WTC11 (cell line): Measurements from ENCODE around the gene UBE2J1. TPM values are rescaled to one million over a fixed set of nuclear protein-coding genes. Genes with fewer than 3 reads are reported as not detected.

Experiments used
- ATAC-seq: fragments of 200-7000 bp; cut with Tn5 transposase; 2 replicates; pipeline ENCODE4 v1.10.0; 2021; ENCODE audit warnings: mild to moderate bottlenecking, moderate library complexity
- CTCF ChIA-PET: fragments of 300-600 bp; sonication (Branson Sonifier 250); formaldehyde crosslinking; loops from one replicate; lab custom pipeline; 2021; ENCODE audit warnings: antibody characterized with exemption; lab: Charles Lee
- POLR2A ChIA-PET: fragments of 350-600 bp; sonication (Branson Sonifier 250); formaldehyde crosslinking; loops from one replicate; lab custom pipeline; 2021; ENCODE audit warnings: antibody characterized with exemption; lab: Charles Lee
- DNase-seq: peaks from one replicate; pipeline ENCODE4 v3.0.0; 2021; ENCODE audit warnings: low spot score
- H3K27ac Mint-ChIP-seq: 2 replicates; pipeline ENCODE4 v1.8.0; 2021; ENCODE audit warnings: mixed read lengths
- H3K27me3 Mint-ChIP-seq: 2 replicates; pipeline ENCODE4 v1.8.0; 2021; ENCODE audit warnings: low read depth, mild to moderate bottlenecking, moderate library complexity, mixed read lengths
- H3K36me3 Mint-ChIP-seq: 2 replicates; pipeline ENCODE4 v1.8.0; 2021; ENCODE audit warnings: mixed read lengths
- H3K4me1 Mint-ChIP-seq: 2 replicates; pipeline ENCODE4 v1.8.0; 2022; ENCODE audit warnings: mixed read lengths
- H3K4me3 Mint-ChIP-seq: 2 replicates; pipeline ENCODE4 v1.8.0; 2021; ENCODE audit warnings: mild to moderate bottlenecking, moderate library complexity, mixed read lengths
- H3K9me3 Mint-ChIP-seq: 2 replicates; pipeline ENCODE4 v1.8.0; 2021; ENCODE audit warnings: mixed read lengths
- ATF1 ChIP-seq: sonication (generic); formaldehyde crosslinking; IDR thresholded peaks from 2 replicates; pipeline ENCODE4 v1.8.1; 2023; ENCODE audit warnings: mild to moderate bottlenecking, moderate library complexity, missing genetic modification reagents
- ATF3 ChIP-seq: sonication (generic); formaldehyde crosslinking; conservative IDR thresholded peaks from 2 replicates; pipeline ENCODE4 v1.8.1; 2022; ENCODE audit warnings: mild to moderate bottlenecking, missing genetic modification reagents
- CREB1 ChIP-seq: sonication (generic); formaldehyde crosslinking; IDR thresholded peaks from 2 replicates; pipeline ENCODE4 v1.8.0; 2023; ENCODE audit warnings: mild to moderate bottlenecking, missing genetic modification reagents
- CTCF ChIP-seq: fragments of 200-600 bp; IDR thresholded peaks from 2 replicates; pipeline ENCODE4 v1.8.0; 2022; ENCODE audit warnings: antibody characterized with exemption
- E2F1 ChIP-seq: sonication (generic); formaldehyde crosslinking; IDR thresholded peaks from 2 replicates; pipeline ENCODE4 v1.8.0; 2022; ENCODE audit warnings: mild to moderate bottlenecking, missing genetic modification reagents
- GTF2I ChIP-seq: fragments of 250-450 bp; sonication (Bioruptor Pico); conservative IDR thresholded peaks from 2 replicates; pipeline ENCODE4 v1.4.0; 2021; ENCODE audit warnings: mild to moderate bottlenecking
- HMGA2 ChIP-seq: fragments of 250-450 bp; sonication (Bioruptor Pico); IDR thresholded peaks from 2 replicates; pipeline ENCODE4 v1.4.0; 2021; ENCODE audit warnings: mild to moderate bottlenecking, moderate library complexity
- MAX ChIP-seq: sonication (generic); formaldehyde crosslinking; IDR thresholded peaks from 2 replicates; pipeline ENCODE4 v1.8.0; 2022; ENCODE audit warnings: mild to moderate bottlenecking, missing genetic modification reagents
- MXD4 ChIP-seq: fragments of 250-450 bp; sonication (Bioruptor Pico); IDR thresholded peaks from 2 replicates; pipeline ENCODE4 v1.8.0; 2021; ENCODE audit warnings: mild to moderate bottlenecking, moderate library complexity, borderline replicate concordance
- NR2C2 ChIP-seq: sonication (generic); formaldehyde crosslinking; IDR thresholded peaks from 2 replicates; pipeline ENCODE4 v1.8.0; 2022; ENCODE audit warnings: mild to moderate bottlenecking, missing genetic modification reagents
- OVOL2 ChIP-seq: fragments of 250-450 bp; sonication (Bioruptor Pico); IDR thresholded peaks from 2 replicates; pipeline ENCODE4 v1.9.0; 2021; ENCODE audit warnings: mild to moderate bottlenecking, borderline replicate concordance
- RORB ChIP-seq: fragments of 250-450 bp; sonication (Bioruptor Pico); IDR thresholded peaks from 2 replicates; pipeline ENCODE4 v1.9.0; 2021; ENCODE audit warnings: mild to moderate bottlenecking
- SMAD3 ChIP-seq: sonication (generic); formaldehyde crosslinking; IDR thresholded peaks from 2 replicates; pipeline ENCODE4 v1.8.0; 2022; ENCODE audit warnings: missing genetic modification reagents, mild to moderate bottlenecking, borderline replicate concordance
- SP1 ChIP-seq: sonication (generic); formaldehyde crosslinking; conservative IDR thresholded peaks from 2 replicates; pipeline ENCODE4 v1.8.1; 2022; ENCODE audit warnings: missing genetic modification reagents
- ZNF425 ChIP-seq: fragments of 250-450 bp; sonication (Bioruptor Pico); conservative IDR thresholded peaks from 2 replicates; pipeline ENCODE4 v1.9.0; 2021; ENCODE audit warnings: mild to moderate bottlenecking
- ZNF512 ChIP-seq: sonication (generic); formaldehyde crosslinking; IDR thresholded peaks from 2 replicates; pipeline ENCODE4 v1.8.1; 2022; ENCODE audit warnings: missing genetic modification reagents, borderline replicate concordance
- total RNA-seq: library from RNA; stranded (reverse); gene quantifications from 3 replicates; pipeline ENCODE4 v1.2.3, GENCODE V29; 2021

UBE2J1 gene
- total RNA-seq, 1 experiment from 2014 or later: 12.3 TPM

- Mint-ChIP-seq H3K9me3 (peaks cover 7% of the 10 kb centered on the region; the same call in 1 of the 2 replicates), H3K36me3 (no peaks in the 10 kb centered on the region), H3K27ac (no peak overlapping the region; the same call in 1 of the 2 replicates), H3K4me1 (peaks cover 5% of the 10 kb centered on the region), H3K27me3 (no peaks in the 10 kb centered on the region), H3K4me3 (no peak overlapping the region)
- DNase-seq: no peak
- POLR2A ChIA-PET: interaction anchor here (0.5 kb wide), 1 partner anchor 143 kb away, joined by 3 read pairs; no protein-coding TSS in a partner anchor
- CTCF ChIA-PET: interaction anchor here (1.0 to 1.9 kb wide), 3 partner anchors 9 to 50 kb away, joined by 3 to 13 read pairs (median 3); no protein-coding TSS in a partner anchor
- ATAC-seq: peak; percentile 75
- no peak for TF ChIP-seq MXD4
- no peak for TF ChIP-seq HMGA2 (CRISPR knock-in tag)
- no peak for TF ChIP-seq ATF1 (CRISPR knock-in tag)
- no peak for TF ChIP-seq E2F1
- TF ChIP-seq CTCF: no peak
- TF ChIP-seq NR2C2 (CRISPR knock-in tag): no peak
- TF ChIP-seq SMAD3: no peak
- no peak for TF ChIP-seq RORB
- no peak for TF ChIP-seq OVOL2
- no peak for TF ChIP-seq SP1
- no peak for TF ChIP-seq CREB1 (CRISPR knock-in tag)
- no peak for TF ChIP-seq ATF3 (CRISPR knock-in tag)
- no peak for TF ChIP-seq ZNF425 (CRISPR knock-in tag)
These were observed 61.2 kb downstream of the UBE2J1 start for GRCh38 chr6:89291256-89291819.

GRCh38 chr6:89290401-89291155, 61.9 kb downstream of the UBE2J1 start:
- Mint-ChIP-seq H3K4me1 (peaks cover 11% of the 10 kb centered on the region), H3K4me3 (no peak overlapping the region), H3K9me3 (peaks cover 7% of the 10 kb centered on the region; the same call in 1 of the 2 replicates), H3K27me3 (no peaks in the 10 kb centered on the region), H3K36me3 (no peaks in the 10 kb centered on the region), H3K27ac (no peak overlapping the region)
- no peak for ATAC-seq
- CTCF ChIA-PET: interaction anchor here (1.0 to 1.9 kb wide), 4 partner anchors 8 to 49 kb away, joined by 3 to 13 read pairs (median 4); no protein-coding TSS in a partner anchor
- POLR2A ChIA-PET: no interaction called here
- TF ChIP-seq ZNF512 (CRISPR knock-in tag): no peak
- no peak for TF ChIP-seq MAX (CRISPR knock-in tag)
- TF ChIP-seq GTF2I (CRISPR knock-in tag): no peak
- DNase-seq: no peak
